Renal cortex interstitium (tissue), 11 donors: ENCODE results near the gene MACC1. TPM values are rescaled to one million over a fixed set of nuclear protein-coding genes. Genes with fewer than 3 reads are reported as not detected.

ENCODE experiments used
- DNase-seq, 11 donors: peaks; one replicate each; pipeline ENCODE4 v3.0.0-alpha.2; 2013; ENCODE audit warnings: low read depth in 9 of 11, low spot score in 4 of 11; ENCODE audit errors: extremely low read depth in 1 of 11
- polyA plus RNA-seq, 3 donors: library from polyadenylated mRNA; unstranded; fragments of 120-200 nt; gene quantifications; one replicate each; pipeline ENCODE4 v1.2.1, GENCODE V29; 2013; ENCODE audit not compliant: insufficient read length in 3 of 3

Gene MACC1
- polyA plus RNA-seq, 3 donors = 6.6 to 21.2 (median 9.0) TPM

DNA sequence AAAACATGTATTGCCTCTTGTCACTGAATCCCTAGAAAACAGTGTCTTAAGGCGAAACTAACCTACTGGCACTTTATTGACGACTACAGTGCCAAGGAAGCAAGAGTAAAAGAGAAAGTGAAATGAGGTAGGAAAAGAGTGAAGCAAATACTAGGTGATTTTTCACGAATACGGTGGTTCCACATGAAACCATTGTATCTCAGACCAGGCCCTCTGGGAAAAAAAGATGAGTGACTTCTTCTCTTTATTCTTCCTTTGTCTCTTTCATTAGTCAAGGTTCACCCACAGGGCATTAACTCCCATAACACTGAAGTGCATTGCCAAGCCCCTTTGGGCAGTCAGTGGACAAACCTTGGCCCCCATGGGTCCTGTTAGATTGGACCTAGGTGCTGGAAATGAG lies 16.2 kb upstream of the MACC1 start:
- DNase-seq = no peak

DNA sequence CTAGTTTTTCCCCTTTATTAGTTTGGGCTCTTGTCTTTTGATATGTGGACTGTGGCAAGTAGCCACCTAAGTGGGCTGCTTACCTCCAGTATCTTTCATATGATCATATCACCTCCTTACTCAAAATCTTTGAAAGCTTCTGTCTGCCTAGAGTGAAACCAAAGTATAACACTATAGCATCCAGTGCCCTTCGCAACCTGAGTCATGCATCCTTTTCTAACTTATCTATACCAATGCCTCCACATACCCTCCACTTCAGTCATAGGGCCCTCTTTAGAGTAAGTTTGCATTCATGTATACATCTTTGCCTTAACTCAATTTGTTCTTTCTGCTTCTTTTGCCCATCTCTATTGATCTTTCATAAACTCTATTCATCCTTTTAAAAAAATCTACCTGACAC lies 15.7 kb upstream of the MACC1 start:
- DNase-seq = no peak

DNA sequence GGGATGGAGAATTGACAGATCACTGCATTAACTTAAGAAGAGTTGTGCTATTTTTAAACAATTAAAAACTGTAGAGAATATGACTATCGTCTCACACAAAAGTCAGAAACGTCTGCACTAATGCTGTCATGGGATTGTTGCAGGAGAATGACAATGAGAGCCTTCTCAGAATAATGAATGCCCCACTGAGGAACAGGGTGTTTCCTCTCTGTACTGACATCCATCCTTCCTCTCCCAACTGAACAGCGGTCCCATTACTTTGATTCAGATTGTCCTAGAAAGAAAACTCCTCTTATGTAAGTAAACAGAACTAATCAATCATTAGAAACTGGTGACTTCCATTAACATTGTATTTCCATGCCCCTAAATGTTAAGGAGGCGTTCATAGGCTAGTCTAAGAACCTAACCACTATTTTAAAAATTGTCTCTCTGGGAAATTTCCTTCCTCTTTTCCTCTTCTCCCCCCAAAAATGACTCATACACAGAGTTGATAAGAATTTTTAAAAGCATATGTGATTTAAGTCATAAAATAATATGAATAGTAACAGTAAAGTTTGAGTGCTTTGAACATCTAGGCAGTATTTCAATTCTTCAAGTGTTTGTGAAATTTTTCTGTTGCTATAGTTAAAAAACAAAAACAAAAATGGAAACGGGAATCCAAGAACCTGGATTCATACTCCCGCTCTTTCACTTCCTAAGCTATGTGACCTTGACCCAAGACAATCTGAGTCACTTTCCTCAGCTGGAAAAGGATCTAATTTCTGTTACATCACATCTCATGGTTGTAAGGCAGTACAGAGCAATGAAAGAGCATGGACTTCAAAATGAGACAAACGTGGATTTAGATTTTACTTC lies 12.7 kb upstream of the MACC1 start:
- no peak for DNase-seq

DNA sequence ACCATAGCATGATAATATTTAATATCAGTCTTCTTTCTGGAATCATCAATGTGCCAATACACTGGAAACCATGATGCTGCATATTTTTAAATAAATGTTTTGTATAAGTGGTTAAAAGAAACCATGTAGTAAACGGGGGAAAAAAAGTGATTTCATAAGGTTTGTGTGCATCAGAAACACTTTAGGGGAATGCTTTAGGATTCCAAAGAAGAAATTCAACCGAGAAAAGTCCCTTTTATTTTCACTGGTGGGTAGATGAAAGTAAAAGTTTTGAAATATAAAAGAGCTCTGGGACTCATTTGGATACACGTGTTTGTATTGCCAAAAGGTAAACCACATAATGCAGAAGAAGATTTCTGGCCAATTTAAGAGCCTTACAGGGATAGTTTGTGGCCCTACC lies 11.9 kb upstream of the MACC1 start:
- DNase-seq = no peak

DNA sequence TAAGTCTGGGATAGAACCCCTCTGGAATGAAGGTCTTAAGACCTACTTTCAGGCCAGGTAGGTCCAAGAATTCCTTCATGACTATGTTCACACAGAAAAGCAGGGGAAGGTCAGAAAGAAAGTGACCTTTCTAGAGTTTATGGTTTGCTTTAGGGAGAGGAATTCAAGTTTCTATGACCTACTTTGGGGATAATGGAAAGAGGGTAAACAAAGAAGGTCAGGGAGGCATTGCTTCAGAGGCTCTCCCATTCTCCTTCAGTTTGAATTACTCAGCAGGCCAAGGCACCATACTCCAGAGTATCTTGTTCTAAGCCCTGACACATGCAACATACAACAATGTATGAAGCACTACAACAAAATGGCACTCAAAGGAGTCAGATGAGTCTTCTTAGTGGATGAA lies 11.5 kb upstream of the MACC1 start:
- DNase-seq = no peak

DNA sequence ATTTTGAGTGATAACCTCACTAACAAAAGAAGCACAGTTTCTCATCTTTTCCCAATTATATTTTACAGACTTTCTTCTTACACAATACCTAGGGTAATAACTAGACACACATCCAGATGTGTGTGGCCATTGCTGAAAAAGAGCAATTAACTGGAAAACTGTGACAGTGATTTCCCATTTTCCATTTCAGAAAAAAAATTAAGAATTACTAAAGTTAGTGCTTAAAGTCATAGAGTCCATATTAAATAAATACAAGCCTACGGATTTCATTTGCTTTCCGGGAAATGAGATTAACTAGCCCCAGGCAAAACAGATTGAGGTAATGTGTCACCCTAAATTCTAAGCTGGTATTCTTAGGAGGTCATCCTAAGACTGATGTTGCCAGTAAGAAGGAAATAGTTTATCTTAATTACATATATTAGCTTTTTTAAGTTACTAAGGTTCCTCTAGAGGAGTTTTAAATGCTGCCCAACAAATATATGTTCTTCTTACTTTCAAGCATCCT lies 10.2 kb upstream of the MACC1 start:
- DNase-seq = no peak

DNA sequence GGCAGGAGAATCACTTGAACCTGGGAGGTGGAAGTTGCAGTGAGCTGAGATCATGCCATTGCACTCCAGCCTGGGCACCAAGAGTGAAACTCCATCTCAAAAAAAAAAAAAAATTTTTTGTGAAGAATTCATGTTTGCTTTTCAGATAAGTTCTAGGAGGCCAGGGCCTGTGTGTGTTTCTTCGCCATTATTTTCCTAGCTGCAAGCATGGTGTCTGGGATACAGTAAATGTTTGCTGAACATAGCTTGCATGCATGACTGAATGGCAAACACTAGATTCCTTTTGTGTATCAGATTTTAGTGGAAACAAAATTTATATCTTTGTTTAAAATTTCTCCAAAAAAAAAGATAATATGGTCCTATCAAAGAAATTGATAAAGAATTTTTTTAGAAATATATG lies 9.7 kb upstream of the MACC1 start:
- DNase-seq = no peak

DNA sequence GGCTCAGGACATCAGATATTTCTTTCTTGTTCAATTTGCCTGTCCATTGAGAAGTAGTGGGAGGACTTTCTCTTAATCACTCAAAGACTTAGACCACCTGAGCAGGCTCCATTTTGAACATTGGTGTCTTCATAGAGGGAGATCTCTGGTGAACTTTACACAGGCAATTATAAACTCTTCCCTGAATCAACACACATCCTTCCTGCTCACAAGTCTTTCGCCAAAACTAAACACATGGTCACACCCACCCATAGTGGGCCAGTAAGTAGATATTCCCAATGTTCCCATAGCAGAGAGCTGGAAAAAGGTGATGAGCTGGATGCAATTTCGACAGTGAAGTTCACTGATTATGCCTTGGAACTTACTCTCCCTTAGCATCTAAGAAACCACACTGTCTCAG lies 8.2 kb upstream of the MACC1 start:
- no peak for DNase-seq

DNA sequence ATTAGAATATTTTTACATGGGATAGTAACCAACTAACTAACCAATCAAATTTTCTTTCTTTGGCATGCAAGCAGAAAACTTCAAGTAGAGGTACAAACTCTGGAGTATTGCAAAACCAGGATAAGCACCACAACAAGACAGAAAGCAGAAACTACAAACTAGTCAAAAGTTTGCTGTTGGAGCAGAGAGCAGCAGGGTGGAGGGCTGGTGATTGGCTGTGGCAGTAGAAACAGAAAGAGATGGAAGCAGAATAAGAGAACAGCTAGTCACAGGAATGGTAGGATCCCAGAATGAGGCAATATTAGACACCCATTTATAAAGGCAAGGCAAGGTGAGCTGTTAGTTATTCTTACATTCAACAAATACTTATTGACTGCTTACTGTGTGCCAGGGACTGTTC lies 6.8 kb upstream of the MACC1 start:
- no peak for DNase-seq

DNA sequence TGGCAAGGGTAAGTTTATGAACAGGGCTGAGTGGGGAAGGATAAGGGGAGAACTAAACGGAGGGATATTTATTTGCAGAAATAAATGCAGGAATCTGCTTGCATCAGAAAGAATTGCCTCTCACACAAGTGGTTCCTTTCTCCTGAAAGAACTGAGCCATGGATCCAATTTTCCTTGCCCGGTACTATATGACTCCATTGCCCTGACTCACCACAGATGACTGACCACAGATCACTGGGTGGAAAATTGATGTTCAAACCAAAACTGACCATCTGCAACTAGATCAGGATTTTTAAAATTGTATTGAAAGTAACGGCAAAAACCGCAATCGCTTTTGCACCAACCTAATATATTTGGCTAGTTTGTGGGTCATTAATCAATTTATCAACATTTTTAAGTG lies 6.2 kb upstream of the MACC1 start:
- no peak for DNase-seq

DNA sequence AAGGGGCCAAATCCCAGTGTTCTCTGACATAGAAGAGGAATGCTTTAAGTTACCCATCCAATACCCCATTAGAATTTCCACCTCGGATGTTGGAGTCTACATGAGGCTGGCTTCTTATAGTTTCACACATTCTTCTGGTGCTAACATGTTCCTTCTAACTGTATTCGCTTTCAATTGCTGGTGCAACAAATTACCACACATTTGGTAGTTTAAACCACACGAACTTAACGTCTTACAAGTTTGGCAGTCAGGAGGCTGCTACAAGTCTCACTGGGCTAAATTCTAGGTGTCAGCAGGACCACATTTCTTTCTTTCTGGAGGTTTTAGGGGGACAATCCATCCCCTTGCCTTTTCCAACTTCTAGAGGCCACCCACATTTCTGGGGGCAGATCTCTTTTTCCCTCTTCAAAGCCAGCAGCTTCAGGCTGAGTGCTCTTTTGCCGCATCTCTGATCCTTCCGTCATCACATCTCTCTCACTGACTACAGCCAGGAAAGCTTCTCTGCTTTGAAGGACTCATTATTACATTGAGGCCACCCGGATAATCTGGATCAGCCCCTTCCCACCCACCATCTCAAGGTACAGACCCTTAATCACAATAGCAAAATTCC lies 5.1 kb upstream of the MACC1 start:
- DNase-seq = no peak

DNA sequence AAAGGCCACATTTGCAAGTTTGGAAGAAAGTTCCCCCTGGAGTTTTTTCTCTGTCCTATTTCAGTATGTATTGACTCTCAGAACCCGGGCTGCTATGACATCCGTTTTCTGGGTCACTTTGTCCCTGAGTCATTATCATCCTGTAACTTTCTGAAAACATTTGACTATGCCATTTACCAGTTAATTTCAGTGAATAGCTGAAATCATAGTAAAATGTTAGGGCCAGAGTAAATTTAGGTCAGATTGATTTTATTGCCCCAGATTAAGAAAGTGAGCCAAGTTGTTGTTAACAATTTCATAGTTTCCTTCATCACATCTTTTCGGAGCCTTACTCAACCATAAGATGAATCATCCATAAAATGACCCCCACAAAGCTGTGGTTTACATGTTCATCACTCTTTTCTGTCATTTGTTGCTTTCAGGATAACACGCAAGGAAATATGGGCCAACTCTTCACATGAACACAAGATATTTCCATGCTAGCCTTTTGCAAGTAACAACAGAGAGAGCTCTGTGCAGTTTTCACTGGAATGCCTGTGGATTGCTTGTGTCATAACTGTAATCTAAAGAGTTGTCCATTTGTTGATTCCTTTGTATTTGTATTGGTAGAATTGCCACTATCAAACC lies 3.9 kb upstream of the MACC1 start:
- no peak for DNase-seq

DNA sequence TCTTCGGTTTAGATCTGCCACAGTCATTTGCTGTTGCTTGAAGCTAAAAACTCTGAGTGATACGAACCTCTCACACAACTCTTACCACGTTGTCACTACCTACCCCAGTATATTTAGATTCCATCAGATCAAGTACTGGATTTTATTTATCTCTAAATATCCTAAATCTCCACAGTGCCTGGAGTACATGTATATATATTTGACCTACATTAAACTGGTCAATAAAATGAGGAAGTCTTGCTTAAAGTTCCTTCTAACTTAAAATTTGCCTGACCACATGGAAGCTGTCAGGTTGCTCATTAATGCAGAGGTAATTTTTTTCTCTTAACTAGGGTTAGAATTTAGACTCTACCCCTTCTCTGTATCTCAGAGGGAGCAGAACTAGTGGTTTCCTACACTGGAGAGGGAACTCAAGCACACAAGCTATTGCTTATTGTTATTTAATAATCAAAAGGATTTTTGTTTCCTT lies 3.1 kb upstream of the MACC1 start:
- DNase-seq = no peak

DNA sequence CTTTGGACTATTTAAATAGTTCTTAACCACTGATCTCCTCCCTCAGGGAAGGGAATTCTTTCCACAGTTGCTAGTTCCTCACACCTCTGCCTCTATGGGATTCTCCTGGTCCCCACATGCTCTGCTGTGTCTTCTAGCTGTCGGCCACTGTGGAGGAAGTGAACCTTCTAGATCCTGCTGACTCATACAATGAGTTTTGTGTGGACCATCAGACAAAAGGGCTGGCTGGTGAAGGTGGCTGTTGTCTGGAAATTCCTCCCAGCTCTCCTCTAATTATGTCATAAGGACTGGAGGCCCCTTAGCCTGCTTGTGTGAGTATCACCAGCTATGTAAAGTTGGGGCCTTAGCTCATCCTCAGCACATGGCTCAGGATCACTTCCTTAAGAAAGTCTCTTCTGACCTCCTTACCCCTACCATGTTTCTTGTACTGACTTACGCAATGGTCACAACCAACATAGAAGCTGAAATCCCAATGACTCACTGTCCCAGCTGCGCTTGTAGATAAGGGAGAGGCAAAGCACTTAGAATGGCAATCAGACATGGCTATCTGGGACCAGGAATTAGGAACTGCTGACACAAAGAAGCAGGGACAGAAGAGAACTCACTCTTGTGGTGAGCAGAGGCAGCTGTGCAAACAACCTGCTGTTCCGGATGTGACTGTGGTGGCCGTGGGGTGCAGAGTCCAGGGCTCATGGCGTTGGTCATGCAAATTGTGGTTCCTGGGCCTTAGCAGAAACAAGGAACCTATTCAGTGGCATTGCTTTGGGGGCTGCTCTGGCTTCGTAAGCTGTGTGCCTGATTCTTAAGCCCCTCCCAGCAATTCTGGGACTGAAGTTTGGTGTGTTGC lies 2.5 kb upstream of the MACC1 start:
- DNase-seq = no peak

DNA sequence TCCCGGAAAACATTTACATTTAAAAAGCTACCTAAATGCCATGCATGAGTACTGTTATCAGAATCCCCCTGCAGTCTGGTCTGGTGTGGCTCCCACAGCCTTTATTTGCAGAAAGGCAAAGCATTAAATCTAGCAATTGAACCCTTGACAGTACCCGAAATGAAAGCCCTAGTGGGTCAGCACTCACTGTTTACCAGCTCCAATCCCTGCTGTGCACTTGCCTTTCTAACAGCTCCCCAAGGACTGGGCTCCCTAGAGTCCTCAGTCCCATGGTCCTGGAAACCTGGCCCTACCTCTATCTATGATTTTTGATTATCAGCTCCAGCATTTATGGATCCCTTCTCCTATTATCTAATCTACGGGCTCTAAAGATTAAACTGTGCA lies 1.9 kb upstream of the MACC1 start:
- DNase-seq = no peak

DNA sequence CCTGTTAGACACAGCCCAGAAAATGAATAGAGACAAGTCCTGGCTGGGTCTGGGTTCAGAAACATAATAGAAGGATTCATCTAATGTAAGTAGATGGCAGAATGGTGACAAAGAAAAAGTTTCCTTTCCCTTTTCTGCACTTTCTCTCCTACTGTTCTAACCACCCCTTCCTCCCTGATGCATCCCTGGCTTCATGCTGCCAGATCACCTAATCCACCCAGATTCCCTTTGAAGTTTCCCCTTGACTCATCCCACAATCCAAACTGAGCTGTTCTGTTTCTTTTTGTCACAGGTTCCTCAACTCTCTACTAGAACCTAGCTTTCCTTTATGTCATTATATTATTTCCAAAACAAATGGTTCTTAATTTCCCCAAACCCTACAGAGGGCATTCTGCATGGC lies 1.1 kb upstream of the MACC1 start:
- DNase-seq = no peak

DNA sequence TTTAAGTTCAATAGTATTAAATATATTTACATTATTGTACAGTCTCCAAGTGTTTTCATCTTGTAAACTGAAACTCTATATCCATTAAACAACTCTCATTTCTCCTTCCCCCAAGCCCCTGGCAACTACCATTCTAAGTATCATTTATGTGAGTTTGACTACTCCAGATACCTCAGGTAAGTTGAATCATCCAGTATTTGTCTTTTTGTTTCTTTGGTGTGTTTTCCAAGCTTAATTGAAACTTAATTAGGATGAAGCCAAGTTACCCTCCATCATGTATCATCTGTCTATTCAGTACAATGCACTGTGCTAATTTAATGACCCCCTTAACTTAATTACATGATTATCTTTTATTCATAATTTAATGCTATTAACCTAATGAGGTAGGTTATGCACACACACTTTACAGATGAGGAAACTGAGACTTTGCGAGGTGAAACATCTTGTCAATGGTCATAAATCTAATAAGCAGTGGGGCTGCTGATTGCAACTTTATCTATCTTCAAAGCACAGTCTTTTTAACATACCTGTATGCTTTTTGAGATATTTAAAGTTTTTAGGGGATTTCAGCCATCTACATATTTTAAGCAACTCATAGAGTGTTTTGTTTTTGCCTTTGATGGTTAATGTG lies 663 bp downstream of the MACC1 start:
- no peak for DNase-seq

DNA sequence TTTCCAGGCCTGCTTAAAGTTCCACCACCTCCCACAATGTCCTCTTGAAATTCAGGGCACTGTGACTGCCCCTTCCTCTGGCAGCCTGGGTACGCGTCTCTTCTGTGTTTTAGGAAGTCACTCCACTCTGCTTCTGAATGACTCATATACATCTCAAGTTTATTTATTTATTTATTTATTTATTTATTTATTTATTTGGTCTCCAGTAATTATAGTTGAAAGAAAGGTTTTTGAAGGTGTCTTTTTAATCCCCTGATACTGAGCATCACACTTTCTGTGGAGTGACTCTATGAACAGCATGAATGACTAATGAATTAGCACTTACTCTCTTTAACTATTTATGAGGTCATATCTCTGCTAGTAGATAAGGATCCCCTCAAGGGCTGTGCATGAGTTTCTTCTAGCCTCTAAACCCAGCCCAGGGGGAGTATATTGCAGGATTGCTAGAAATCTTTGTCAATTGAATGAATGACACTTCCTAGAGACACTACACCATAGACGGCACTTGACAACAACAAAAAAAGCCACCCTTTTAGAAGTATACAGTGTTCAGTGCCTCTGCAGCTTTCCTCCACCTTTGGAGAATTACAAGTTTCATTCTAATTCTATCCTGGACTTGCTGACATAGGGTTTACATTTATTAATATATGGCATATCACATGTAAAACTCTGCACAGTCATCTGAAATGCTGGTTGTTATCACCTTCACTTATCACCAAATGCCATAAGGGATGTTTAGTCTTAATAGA lies 2.1 kb downstream of the MACC1 start:
- no peak for DNase-seq
